Measurements from ENCODE around the gene MBLAC1.
A peak's percentile ranks its signal among the peaks of the same experiment; 100 is the strongest.

The MBLAC1 gene, protein sequence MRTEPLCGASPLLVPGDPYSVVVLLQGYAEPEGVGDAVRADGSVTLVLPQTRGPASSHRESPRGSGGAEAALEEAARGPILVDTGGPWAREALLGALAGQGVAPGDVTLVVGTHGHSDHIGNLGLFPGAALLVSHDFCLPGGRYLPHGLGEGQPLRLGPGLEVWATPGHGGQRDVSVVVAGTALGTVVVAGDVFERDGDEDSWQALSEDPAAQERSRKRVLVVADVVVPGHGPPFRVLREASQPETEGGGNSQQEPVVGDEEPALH

DNA sequence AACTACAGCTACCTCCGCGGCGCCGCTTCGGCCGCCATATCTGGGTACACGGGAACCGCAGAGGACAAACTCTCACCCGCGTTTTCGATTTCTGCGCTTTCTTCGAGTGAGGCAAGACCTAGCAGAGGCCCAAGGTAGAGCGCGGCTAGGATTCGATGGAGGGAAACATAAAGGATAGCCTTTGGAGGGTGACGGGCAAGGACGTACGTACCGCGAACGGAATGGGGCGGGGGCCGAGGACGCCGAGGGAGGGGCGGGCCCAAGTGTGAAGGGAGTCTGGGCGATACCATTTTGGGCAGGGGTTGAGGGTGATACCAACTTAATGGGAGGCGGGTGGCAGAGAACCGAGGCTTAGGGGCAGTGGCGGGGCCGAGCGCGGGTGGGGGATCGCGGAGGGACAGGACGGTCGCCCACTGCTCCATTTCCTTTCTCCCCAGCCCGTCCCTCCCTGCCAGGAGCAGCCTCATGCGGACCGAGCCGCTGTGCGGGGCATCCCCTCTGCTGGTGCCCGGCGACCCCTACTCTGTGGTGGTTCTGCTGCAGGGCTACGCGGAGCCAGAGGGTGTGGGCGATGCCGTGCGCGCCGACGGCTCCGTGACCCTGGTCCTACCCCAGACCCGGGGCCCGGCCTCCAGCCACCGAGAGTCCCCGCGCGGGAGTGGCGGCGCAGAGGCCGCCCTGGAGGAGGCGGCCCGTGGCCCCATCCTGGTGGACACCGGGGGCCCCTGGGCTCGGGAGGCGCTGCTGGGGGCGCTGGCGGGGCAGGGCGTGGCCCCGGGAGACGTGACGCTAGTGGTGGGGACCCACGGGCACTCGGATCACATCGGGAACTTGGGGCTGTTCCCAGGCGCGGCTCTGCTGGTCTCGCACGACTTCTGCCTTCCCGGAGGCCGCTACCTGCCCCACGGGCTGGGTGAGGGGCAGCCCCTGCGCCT, at the start of gene MBLAC1:
TSS of gene MBLAC1 (plus strand) at position 37 of the 935 bp plus-strand sequence. CDS start at position 466, 429 bp downstream.
- Mint-ChIP-seq H3K27ac (ENCODE audit: low read depth) (peak within 1 kb of the TSS; percentile 95), H3K4me1 (peaks cover 35% of the 10 kb centered on the region), H3K27me3 (no peaks in the 10 kb centered on the region), H3K36me3 (ENCODE audit: insufficient read depth) (peaks cover 13% of the 10 kb centered on the region), H3K9me3 (no peaks in the 10 kb centered on the region), H3K4me3 (peak within 1 kb of the TSS; percentile 98)
- ATAC-seq (replicated peaks; ENCODE audit: extremely low read depth, poor library complexity, severe bottlenecking) (peak; percentile 76), DNase-seq (ENCODE audit: low spot score in 2 of 2) (peak; percentile 89 to 91)

DNA sequence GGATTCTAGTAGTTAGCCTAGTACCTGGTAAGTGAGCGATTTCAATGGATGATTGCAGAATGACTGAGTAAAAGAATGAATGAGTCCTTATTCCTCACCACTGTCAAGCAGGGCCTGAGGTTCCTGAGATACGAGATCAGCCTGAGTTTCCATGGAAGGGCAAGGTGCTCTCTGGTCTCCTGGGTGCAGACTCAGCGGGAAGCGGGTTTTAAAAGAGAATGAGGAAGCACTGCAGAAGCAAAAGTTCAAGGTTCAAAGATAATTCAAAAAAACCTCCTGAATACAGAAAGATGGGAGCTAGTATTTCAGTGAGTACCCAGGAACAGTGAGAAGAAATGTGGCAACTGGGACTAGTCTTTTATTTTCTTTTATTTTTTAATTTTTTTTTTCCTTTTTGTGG, 49.6 kb upstream of the MBLAC1 start:
- Mint-ChIP-seq H3K4me3 (no peak overlapping the region), H3K36me3 (ENCODE audit: insufficient read depth) (peaks cover 57% of the 10 kb centered on the region), H3K27ac (ENCODE audit: low read depth) (no peak overlapping the region), H3K27me3 (no peaks in the 10 kb centered on the region), H3K9me3 (peaks cover 4% of the 10 kb centered on the region), H3K4me1 (peaks cover 31% of the 10 kb centered on the region)
- DNase-seq (ENCODE audit: low spot score in 2 of 2) (no peak), ATAC-seq (replicated peaks; ENCODE audit: extremely low read depth, poor library complexity, severe bottlenecking) (no peak)

DNA sequence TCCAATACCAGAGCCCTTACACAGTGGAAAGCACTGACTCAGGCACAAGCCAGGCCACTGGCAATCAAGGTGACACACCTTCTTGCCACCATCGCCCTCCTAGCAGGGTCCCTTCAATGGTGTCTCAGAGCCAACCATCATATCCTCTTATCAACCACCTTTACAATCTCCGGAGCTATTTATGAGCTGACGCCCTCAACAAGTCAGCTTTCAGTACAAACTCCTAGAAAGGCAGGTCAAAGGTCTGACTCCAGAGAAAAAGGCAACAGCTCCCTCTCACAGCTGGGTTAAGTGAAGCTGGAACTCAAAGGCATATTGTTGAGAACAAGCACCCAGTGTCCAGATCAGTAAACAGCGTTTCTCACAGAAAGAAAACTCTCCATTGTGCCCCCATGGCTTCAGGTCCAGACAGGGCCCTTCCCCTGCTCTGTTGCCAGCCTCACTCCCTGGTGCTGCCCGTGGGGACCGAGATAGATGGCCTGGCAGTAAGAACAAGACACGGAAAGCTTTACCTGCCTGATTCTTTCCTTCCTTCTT, 47.7 kb upstream of the MBLAC1 start:
- H3K27ac Mint-ChIP-seq (ENCODE audit: low read depth) = no peak overlapping the region

DNA sequence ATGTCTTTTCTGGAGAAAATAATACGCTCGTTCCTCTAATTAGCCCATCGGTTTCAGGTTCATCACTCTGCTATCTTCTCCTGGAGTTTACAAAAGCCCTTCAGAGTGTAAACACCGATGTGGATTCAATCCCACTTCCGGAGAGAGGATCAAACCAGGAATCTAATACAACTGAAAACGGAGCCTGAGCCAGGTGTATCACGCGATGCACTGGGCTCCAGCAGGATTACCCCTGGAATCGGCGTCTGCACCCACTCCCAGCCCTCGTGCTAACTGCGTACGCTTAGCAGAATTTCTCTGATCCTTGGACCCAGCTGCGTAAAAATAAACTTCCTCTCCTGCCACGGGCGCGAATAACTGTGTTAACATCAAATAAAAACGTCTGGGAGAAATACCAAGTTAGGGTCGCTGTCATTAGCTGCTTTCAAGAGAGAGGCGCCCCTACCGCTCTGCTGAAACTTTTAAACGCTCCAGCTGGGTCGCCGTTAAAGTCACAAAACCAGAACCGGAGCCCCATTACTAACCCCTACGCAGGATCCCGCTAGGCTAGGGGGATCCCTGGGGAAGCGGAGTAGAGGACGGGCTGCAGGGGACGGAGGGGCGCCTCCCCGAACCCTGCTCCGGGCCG, 45.7 kb upstream of the MBLAC1 start:
- Mint-ChIP-seq H3K4me1 (peaks cover 36% of the 10 kb centered on the region), H3K27ac (ENCODE audit: low read depth) (peak overlapping the region; percentile 90), H3K36me3 (ENCODE audit: insufficient read depth) (peaks cover 31% of the 10 kb centered on the region), H3K9me3 (no peaks in the 10 kb centered on the region), H3K4me3 (peak overlapping the region; percentile 84), H3K27me3 (no peaks in the 10 kb centered on the region)
- no peak for ATAC-seq (replicated peaks; ENCODE audit: extremely low read depth, poor library complexity, severe bottlenecking)
- no peak for DNase-seq (ENCODE audit: low spot score in 2 of 2)

More for the DNA sequence above, 47.7 kb upstream of the MBLAC1 start:
- H3K4me1 Mint-ChIP-seq = peaks cover 41% of the 10 kb centered on the region
- DNase-seq (ENCODE audit: low spot score in 2 of 2) = no peak
- H3K27me3 Mint-ChIP-seq = no peaks in the 10 kb centered on the region
- ATAC-seq (replicated peaks; ENCODE audit: extremely low read depth, poor library complexity, severe bottlenecking) = no peak
- peaks cover 46% of the 10 kb centered on the region for H3K36me3 Mint-ChIP-seq (ENCODE audit: insufficient read depth)
- H3K4me3 Mint-ChIP-seq = no peak overlapping the region
- no peaks in the 10 kb centered on the region for H3K9me3 Mint-ChIP-seq

DNA sequence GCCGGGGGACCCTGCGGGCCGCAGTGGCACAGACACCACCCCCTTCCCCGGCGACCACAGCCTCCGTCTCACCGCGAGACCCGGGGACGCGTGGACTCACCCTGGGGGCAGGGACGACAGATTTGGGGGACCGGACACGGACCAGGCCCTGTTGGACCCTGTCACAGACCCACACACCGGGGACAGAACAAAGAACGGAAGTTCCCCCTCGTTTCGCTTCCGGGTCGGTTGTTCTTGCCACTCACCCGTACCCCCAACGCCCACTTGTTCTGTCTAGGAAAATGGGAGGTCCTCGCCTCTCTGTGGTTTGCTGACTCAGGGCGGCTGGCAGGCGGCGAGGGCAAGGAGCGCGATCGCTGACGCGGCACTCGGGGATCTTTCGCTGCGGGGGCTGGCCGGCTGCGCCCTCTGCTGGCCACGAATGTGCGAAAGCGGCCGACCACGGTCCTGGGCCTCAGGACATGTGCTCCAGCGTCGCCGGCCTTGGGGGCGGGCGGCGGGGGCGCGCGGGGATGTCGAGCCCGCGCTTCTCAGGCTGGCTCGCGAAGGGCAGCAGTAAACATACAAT, 45.1 kb upstream of the MBLAC1 start, which contains the start of gene ZNF3:
TSS of gene ZNF3 (minus strand) at position 189 of the 568 bp plus-strand sequence. CDS start 4,366 bp downstream, outside the sequence.
- peaks cover 34% of the 10 kb centered on the region for H3K4me1 Mint-ChIP-seq
- H3K9me3 Mint-ChIP-seq = no peaks in the 10 kb centered on the region
- DNase-seq (ENCODE audit: low spot score in 2 of 2) = peak; percentile 93 to 98
- H3K4me3 Mint-ChIP-seq = peak within 1 kb of the TSS; percentile 84
- H3K27me3 Mint-ChIP-seq = no peaks in the 10 kb centered on the region
- peaks cover 27% of the 10 kb centered on the region for H3K36me3 Mint-ChIP-seq (ENCODE audit: insufficient read depth)
- peak within 1 kb of the TSS; percentile 90 for H3K27ac Mint-ChIP-seq (ENCODE audit: low read depth)
- ATAC-seq (replicated peaks; ENCODE audit: extremely low read depth, poor library complexity, severe bottlenecking) = peak; percentile 89

DNA sequence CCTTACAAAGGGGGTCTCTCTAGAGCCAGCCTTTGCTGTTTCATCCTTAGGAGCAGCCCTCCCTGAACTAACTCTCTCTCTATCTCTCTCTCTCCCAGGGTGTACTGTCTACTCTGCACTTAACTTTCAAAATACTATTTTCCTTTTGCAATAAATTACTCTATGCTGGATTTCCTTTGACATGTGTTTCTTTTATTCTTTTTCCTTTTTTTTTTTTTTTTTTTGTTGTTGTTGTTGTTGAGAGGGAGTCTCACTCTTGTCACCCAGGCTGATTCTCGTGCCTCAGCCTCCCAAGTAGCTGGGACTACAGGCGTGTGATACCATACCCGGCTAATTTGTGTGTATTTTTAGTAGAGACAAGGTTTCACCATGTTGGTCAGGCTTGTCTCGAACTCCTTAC, 43.8 kb upstream of the MBLAC1 start:
- Mint-ChIP-seq H3K27ac (ENCODE audit: low read depth) (peak overlapping the region; percentile 90), H3K4me1 (peaks cover 34% of the 10 kb centered on the region), H3K27me3 (no peaks in the 10 kb centered on the region), H3K9me3 (no peaks in the 10 kb centered on the region), H3K36me3 (ENCODE audit: insufficient read depth) (peaks cover 22% of the 10 kb centered on the region), H3K4me3 (peak overlapping the region; percentile 84)
- no peak for DNase-seq (ENCODE audit: low spot score in 2 of 2)
- no peak for ATAC-seq (replicated peaks; ENCODE audit: extremely low read depth, poor library complexity, severe bottlenecking)

DNA sequence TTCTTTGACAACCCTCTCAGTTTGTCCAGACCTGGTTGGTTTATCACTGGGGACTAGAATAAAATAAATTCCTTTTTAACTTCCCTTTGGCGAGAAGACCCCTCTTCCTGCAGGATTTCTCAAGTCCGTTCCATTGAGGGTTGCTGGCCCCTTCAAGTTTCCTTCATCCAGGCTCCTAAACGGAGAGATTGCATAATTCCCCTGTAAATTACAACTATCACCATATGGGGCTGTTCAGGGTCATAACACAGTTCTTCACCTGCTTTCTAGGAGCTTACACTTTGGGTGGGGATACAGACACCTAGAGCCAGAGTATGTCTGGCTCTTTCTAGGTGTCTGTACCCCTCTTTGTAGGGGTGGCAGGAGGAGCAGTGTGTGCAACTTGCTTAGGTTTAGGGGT, 41.3 kb upstream of the MBLAC1 start:
- Mint-ChIP-seq H3K4me1 (peaks cover 31% of the 10 kb centered on the region), H3K27me3 (no peaks in the 10 kb centered on the region), H3K36me3 (ENCODE audit: insufficient read depth) (peaks cover 23% of the 10 kb centered on the region), H3K27ac (ENCODE audit: low read depth) (no peak overlapping the region), H3K9me3 (no peaks in the 10 kb centered on the region), H3K4me3 (no peak overlapping the region)
- ATAC-seq (replicated peaks; ENCODE audit: extremely low read depth, poor library complexity, severe bottlenecking) (no peak), DNase-seq (ENCODE audit: low spot score in 2 of 2) (no peak)

DNA sequence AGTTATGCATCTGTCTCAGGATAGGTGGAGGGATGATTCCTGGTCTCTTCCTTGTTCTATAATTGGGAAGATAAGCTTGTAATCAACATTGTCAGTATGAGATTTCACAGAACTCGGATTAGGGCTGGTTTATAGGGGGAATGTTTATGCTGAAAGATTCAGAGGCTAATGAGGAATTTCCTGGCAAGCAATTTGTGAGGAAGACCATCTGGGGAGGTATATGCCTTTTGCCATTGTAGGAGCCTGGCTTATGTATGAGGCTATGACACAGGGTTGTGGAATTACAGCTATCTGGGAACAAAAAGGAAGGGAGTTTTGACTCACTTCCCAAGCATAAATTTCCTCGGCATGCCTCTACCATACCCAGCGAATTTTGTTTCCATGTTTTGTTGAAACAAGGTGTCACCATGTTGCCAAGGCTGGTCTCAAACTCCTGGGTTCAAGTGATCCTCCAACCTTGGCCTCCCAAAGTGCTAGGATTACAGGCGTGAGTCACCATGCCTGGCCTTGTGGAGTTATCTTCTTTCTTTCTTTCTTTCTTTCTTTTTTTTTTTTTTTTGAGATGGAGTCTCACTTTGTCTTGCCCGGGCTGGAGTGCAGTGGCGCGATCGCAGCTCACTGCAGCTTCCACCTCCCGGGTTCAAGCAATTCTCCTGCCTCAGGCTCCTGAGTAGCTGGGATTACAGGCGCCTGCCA, 39.6 kb upstream of the MBLAC1 start:
- no peak overlapping the region for H3K27ac Mint-ChIP-seq (ENCODE audit: low read depth)
- H3K4me1 Mint-ChIP-seq = peaks cover 19% of the 10 kb centered on the region
- DNase-seq (ENCODE audit: low spot score in 2 of 2) = no peak
- H3K9me3 Mint-ChIP-seq = no peaks in the 10 kb centered on the region
- no peak overlapping the region for H3K4me3 Mint-ChIP-seq
- no peaks in the 10 kb centered on the region for H3K27me3 Mint-ChIP-seq
- H3K36me3 Mint-ChIP-seq (ENCODE audit: insufficient read depth) = peaks cover 29% of the 10 kb centered on the region
- no peak for ATAC-seq (replicated peaks; ENCODE audit: extremely low read depth, poor library complexity, severe bottlenecking)

DNA sequence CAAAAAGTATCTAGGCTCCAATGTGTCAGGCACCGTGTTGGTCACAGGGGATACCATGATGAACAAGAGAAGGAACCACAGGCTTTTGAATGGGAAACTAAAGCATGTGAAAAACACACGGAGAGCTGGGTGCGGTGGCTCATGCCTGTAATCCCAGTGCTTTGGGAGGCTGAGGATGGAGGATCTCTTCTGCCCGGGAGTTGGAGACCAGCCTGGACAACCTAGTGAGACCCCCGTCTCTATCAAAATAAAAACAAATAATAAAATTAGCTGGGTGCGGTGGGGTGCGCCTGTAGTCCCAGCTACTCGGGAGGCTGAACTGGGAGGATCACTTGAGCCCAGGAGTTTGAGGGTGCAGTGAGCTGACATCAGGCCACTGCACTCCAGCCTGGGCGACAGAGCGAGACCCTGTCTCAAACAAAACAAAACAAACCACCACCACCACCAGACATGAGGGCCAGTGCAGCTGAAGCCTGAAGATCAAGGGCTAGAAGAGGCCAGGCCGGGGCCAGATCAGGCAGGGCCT, 38.6 kb upstream of the MBLAC1 start:
- ATAC-seq (replicated peaks; ENCODE audit: extremely low read depth, poor library complexity, severe bottlenecking) (no peak), DNase-seq (ENCODE audit: low spot score in 2 of 2) (no peak)
- H3K4me1 Mint-ChIP-seq = peaks cover 9% of the 10 kb centered on the region
- no peaks in the 10 kb centered on the region for H3K9me3 Mint-ChIP-seq
- H3K36me3 Mint-ChIP-seq (ENCODE audit: insufficient read depth) = peaks cover 34% of the 10 kb centered on the region
- H3K27ac Mint-ChIP-seq (ENCODE audit: low read depth) = peak overlapping the region; percentile 78
- H3K27me3 Mint-ChIP-seq = no peaks in the 10 kb centered on the region
- H3K4me3 Mint-ChIP-seq = peak overlapping the region; percentile 84

DNA sequence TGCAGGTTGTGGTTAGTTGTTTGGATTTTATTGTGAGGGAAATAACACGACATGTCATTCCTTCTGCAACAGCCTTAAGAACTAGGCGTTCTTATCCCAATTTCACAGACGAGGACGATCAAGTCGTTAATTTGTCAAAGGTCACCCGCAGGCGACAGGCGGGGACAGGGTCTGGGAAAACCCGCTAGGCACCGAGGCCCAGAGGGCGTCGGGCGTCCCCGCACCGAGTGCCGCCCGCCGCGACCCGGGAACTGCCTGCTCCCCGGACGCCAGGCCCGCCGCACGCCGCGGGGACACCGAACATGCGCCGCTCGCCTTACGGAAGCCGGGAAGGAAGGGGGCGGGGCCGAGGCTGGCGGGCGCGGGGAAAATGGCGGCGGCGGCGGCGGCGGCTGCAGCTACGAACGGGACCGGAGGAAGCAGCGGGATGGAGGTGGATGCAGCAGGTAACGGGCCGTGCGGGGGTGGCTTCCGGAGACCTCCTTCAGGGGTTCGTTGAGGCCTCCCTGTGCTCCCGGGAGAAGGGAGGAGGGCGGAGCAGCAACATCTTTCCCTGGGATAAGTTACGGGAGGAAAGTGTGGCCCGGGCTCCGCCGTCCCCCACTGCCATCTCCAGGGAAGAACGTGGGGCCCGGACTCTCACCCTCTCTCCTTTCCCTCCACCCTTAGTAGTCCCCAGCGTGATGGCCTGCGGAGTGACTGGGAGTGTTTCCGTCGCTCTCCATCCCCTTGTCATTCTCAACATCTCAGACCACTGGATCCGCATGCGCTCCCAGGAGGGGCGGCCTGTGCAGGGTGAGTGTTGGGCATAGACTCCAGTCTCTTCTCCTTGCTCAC, 37.9 kb upstream of the MBLAC1 start, which contains the start of gene COPS6:
TSS of gene COPS6 (plus strand) at position 349 of the 837 bp plus-strand sequence. CDS start at position 371, 22 bp downstream.
- ATAC-seq (replicated peaks; ENCODE audit: extremely low read depth, poor library complexity, severe bottlenecking) = peak; percentile 72
- Mint-ChIP-seq H3K27ac (ENCODE audit: low read depth) (peak within 1 kb of the TSS; percentile 78), H3K4me3 (peak within 1 kb of the TSS; percentile 84), H3K27me3 (no peaks in the 10 kb centered on the region), H3K36me3 (ENCODE audit: insufficient read depth) (peaks cover 40% of the 10 kb centered on the region), H3K4me1 (peaks cover 9% of the 10 kb centered on the region), H3K9me3 (no peaks in the 10 kb centered on the region)
- DNase-seq (ENCODE audit: low spot score in 2 of 2) = peak; percentile 76 to 80
